Measurements from ENCODE around the gene TAAR1. TPM values are rescaled to one million over a fixed set of nuclear protein-coding genes. Genes with fewer than 3 reads are reported as not detected.
"Not testable (repeated sequence)": the region's sequence is repeated elsewhere in the genome, so short reads cannot be mapped to it uniquely, and the experiment has no call there.

The TAAR1 gene
- total RNA-seq, 1 donor from 2014 or later = not detected

GRCh38 chr6:132661906-132662305 is 2.9 kb upstream of the TAAR1 start:
- no peak for DNase-seq (ENCODE audit: low spot score)

GRCh38 chr6:132651062-132651461 is 7.9 kb downstream of the TAAR1 start:
- no peak for DNase-seq (ENCODE audit: low spot score)

- DNase-seq (ENCODE audit: low spot score) = no peak
Observed at GRCh38 chr6:132650429-132650828, 8.6 kb downstream of the TAAR1 start.

GRCh38 chr6:132648828-132649227 is 10.2 kb downstream of the TAAR1 start:
- DNase-seq (ENCODE audit: low spot score) = no peak

- DNase-seq (ENCODE audit: low spot score) = no peak
Observed at GRCh38 chr6:132648356-132648755, 10.6 kb downstream of the TAAR1 start.

GRCh38 chr6:132643547-132643946 is 15.4 kb downstream of the TAAR1 start:
- no peak for DNase-seq (ENCODE audit: low spot score)

- not testable (repeated sequence) for DNase-seq (ENCODE audit: low spot score)
Observed at GRCh38 chr6:132637135-132637534, 21.8 kb downstream of the TAAR1 start.

GRCh38 chr6:132635906-132636305 is 23.1 kb downstream of the TAAR1 start:
- DNase-seq (ENCODE audit: low spot score) = not testable (repeated sequence)

- not testable (repeated sequence) for DNase-seq (ENCODE audit: low spot score)
Observed at GRCh38 chr6:132635288-132635687, 23.7 kb downstream of the TAAR1 start.

GRCh38 chr6:132634796-132635195 is 24.2 kb downstream of the TAAR1 start:
- DNase-seq (ENCODE audit: low spot score) = no peak

GRCh38 chr6:132633362-132633761 is 25.6 kb downstream of the TAAR1 start:
- no peak for DNase-seq (ENCODE audit: low spot score)

- no peak for DNase-seq (ENCODE audit: low spot score)
Observed at GRCh38 chr6:132624175-132624574, 34.8 kb downstream of the TAAR1 start, which contains the start of gene TAAR2. TSS of gene TAAR2 (minus strand) at chr6:132624275. CDS start at chr6:132624275, 0 bp downstream.

- no peak for DNase-seq (ENCODE audit: low spot score)
Observed at GRCh38 chr6:132623106-132623845, 35.7 kb downstream of the TAAR1 start.

GRCh38 chr6:132616677-132617076 is 42.3 kb downstream of the TAAR1 start:
- no peak for DNase-seq (ENCODE audit: low spot score)

GRCh38 chr6:132614554-132614953 is 44.4 kb downstream of the TAAR1 start:
- no peak for DNase-seq (ENCODE audit: low spot score)

GRCh38 chr6:132612449-132613108 is 46.4 kb downstream of the TAAR1 start:
- no peak for DNase-seq (ENCODE audit: low spot score)

- no peak for DNase-seq (ENCODE audit: low spot score)
Observed at GRCh38 chr6:132611616-132612015, 47.4 kb downstream of the TAAR1 start.

GRCh38 chr6:132607544-132608233 is 51.3 kb downstream of the TAAR1 start:
- DNase-seq (ENCODE audit: low spot score) = no peak

GRCh38 chr6:132604635-132605152 is 54.3 kb downstream of the TAAR1 start:
- DNase-seq (ENCODE audit: low spot score) = no peak

- not testable (repeated sequence) for DNase-seq (ENCODE audit: low spot score)
Observed at GRCh38 chr6:132600900-132601299, 58.1 kb downstream of the TAAR1 start.

GRCh38 chr6:132598473-132598872 is 60.5 kb downstream of the TAAR1 start:
- DNase-seq (ENCODE audit: low spot score) = no peak

GRCh38 chr6:132596201-132596600 is 62.8 kb downstream of the TAAR1 start:
- no peak for DNase-seq (ENCODE audit: low spot score)

Data from umbilical cord (tissue), 2 donors.